HFFc6 (cell line): Measurements from ENCODE around the gene SORCS3. TPM values are rescaled to one million over a fixed set of nuclear protein-coding genes. Genes with fewer than 3 reads are reported as not detected.

ENCODE experiments used
- DNase-seq: peaks from one replicate; pipeline ENCODE4 v3.0.0-alpha.2; 2018
- H3K27ac Mint-ChIP-seq: 2 replicates; pipeline ENCODE4 v1.8.0; 2020; ENCODE audit warnings: mild to moderate bottlenecking, mixed read lengths
- H3K27me3 Mint-ChIP-seq: 2 replicates; pipeline ENCODE4 v1.8.0; 2021; ENCODE audit warnings: mild to moderate bottlenecking, moderate library complexity, mixed read lengths; ENCODE audit not compliant: insufficient read depth
- H3K36me3 Mint-ChIP-seq: 2 replicates; pipeline ENCODE4 v1.8.0; 2021; ENCODE audit warnings: low read depth, mixed read lengths
- H3K4me1 Mint-ChIP-seq: 2 replicates; pipeline ENCODE4 v1.8.0; 2020; ENCODE audit warnings: low read depth, mixed read lengths
- H3K4me3 Mint-ChIP-seq: 2 replicates; pipeline ENCODE4 v1.8.0; 2020; ENCODE audit warnings: mild to moderate bottlenecking, moderate library complexity, mixed read lengths
- H3K9me3 Mint-ChIP-seq: 2 replicates; pipeline ENCODE4 v1.8.0; 2020; ENCODE audit warnings: mild to moderate bottlenecking, mixed read lengths
- total RNA-seq, 6 experiments: library from RNA; stranded (reverse); fragmentation: NEBNext Ultra II Directional; extraction: Animal tissue kit (Norgen Biotek cat#: 25700); gene quantifications; 2 replicates in 1 of 6; 3 replicates in 5 of 6; pipeline ENCODE4 v1.2.3, GENCODE V29; 2021
- TF ChIP-seq, protein P1 (sequence below): fragments of 200-600 bp; sonication (generic); IDR thresholded peaks from 2 replicates; pipeline ENCODE4 v1.5.0; 2021; ENCODE audit warnings: antibody characterized with exemption, mild to moderate bottlenecking

SORCS3 gene
- total RNA-seq, 6 experiments from 2014 or later = not detected

DNA sequence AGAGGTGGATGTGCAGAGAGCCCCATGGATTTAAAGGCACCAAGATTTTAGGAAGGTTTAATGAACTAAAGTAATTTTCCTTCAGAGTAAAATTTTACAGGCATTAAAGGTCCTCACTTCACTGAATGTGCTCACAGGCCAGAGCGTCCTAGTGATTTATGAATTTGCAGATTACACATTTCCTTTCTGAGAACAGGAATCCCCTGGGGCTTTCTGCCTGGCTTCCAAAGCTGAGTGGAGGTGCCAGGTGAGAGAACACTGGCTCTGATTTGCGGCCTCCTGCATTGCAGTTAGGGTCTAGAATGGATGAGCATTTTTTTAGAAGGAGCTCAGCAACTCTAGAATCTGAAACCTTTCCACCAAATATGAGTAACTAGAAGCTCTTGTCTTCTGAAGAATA lies 194.3 kb downstream of the SORCS3 start:
- Mint-ChIP-seq H3K9me3 (peaks cover 41% of the 10 kb centered on the region), H3K27me3 (no peaks in the 10 kb centered on the region; the same call in 1 of the 2 replicates)

DNA sequence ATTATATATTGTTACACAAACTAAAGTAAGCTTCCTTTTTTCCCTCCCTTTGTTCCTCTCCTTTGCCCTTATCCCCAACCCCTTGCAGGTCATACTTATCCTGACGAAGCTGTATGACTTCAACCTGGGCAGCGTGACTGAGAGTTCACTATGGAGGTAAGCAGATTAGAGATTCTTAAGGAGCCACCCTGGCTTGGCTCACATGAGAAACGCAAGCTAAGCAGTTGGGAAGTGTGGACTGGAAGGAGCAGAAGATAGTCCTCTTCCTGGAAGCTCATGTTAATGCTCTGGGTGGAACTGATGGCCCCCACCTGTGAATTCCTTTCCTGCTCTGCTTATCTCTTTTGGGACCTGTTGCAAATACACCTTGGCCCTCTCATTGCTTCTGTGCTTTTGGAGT lies 201.6 kb downstream of the SORCS3 start:
- H3K27me3 Mint-ChIP-seq = 0 out of 2 replicates have a peak, but pooled peaks cover 1% of the 10 kb centered on the region
- TF ChIP-seq, protein P1, sequence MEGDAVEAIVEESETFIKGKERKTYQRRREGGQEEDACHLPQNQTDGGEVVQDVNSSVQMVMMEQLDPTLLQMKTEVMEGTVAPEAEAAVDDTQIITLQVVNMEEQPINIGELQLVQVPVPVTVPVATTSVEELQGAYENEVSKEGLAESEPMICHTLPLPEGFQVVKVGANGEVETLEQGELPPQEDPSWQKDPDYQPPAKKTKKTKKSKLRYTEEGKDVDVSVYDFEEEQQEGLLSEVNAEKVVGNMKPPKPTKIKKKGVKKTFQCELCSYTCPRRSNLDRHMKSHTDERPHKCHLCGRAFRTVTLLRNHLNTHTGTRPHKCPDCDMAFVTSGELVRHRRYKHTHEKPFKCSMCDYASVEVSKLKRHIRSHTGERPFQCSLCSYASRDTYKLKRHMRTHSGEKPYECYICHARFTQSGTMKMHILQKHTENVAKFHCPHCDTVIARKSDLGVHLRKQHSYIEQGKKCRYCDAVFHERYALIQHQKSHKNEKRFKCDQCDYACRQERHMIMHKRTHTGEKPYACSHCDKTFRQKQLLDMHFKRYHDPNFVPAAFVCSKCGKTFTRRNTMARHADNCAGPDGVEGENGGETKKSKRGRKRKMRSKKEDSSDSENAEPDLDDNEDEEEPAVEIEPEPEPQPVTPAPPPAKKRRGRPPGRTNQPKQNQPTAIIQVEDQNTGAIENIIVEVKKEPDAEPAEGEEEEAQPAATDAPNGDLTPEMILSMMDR = no peak
- peaks cover 33% of the 10 kb centered on the region for H3K9me3 Mint-ChIP-seq

More for the DNA sequence above, 194.3 kb downstream of the SORCS3 start:
- DNase-seq = no peak
- TF ChIP-seq, protein P1 = no peak
- Mint-ChIP-seq H3K27ac (no peak overlapping the region), H3K36me3 (no peaks in the 10 kb centered on the region), H3K4me3 (no peak overlapping the region), H3K4me1 (no peaks in the 10 kb centered on the region)

DNA sequence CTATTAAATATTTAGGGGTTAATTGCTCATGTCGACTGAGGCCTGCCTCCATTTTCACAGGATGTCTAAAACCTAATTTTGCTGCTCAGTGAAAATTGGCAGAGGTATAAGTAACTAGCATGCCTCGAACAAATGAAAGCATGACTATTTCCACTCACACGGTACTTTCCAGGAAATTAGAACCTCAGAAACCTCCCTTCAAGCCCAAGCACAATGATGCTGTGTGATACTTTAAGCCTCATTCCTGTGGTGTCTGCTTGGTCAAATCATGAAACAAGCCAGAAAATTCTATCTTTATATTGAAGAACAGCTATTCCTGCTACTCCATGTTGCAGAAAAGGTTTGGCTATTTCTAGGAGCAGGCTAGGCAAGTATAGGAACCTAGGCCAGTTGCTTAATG lies 203.0 kb downstream of the SORCS3 start:
- no peaks in the 10 kb centered on the region; the same call in 1 of the 2 replicates for H3K36me3 Mint-ChIP-seq
- no peak overlapping the region for H3K4me3 Mint-ChIP-seq
- no peak for DNase-seq
- TF ChIP-seq, protein P1 = no peak
- H3K4me1 Mint-ChIP-seq = no peaks in the 10 kb centered on the region
- H3K27ac Mint-ChIP-seq = no peak overlapping the region
- peaks cover 1% of the 10 kb centered on the region; the same call in 1 of the 2 replicates for H3K27me3 Mint-ChIP-seq
- peaks cover 32% of the 10 kb centered on the region for H3K9me3 Mint-ChIP-seq

More for the DNA sequence above, 201.6 kb downstream of the SORCS3 start:
- H3K27ac Mint-ChIP-seq = no peak overlapping the region
- DNase-seq = no peak
- H3K4me1 Mint-ChIP-seq = no peaks in the 10 kb centered on the region
- no peaks in the 10 kb centered on the region for H3K36me3 Mint-ChIP-seq
- no peak overlapping the region for H3K4me3 Mint-ChIP-seq

DNA sequence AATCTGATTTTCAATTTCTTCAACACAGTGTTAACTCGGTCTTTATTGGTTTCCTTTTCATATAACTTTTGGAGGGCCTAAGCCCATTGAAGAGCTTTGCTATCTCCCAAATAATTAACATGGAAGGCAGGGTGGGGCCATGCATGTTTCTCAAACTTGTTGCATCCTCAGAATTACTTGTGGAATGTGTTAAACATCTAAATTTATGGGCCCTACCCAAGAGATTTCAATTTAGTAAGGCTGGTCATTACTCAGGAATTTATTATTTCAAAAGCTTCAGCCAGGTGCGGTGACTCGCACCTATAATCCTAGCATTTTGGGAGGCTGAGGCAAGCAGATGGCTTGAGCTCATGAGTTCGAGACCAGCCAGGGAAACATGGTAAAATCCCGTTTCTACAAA lies 208.9 kb downstream of the SORCS3 start:
- H3K36me3 Mint-ChIP-seq = no peaks in the 10 kb centered on the region; the same call in 1 of the 2 replicates
- TF ChIP-seq, protein P1 = no peak
- no peak overlapping the region for H3K4me3 Mint-ChIP-seq
- peaks cover 1% of the 10 kb centered on the region; the same call in 1 of the 2 replicates for H3K27me3 Mint-ChIP-seq
- no peak overlapping the region for H3K27ac Mint-ChIP-seq
- H3K4me1 Mint-ChIP-seq = no peaks in the 10 kb centered on the region
- no peak for DNase-seq
- H3K9me3 Mint-ChIP-seq = peaks cover 25% of the 10 kb centered on the region

DNA sequence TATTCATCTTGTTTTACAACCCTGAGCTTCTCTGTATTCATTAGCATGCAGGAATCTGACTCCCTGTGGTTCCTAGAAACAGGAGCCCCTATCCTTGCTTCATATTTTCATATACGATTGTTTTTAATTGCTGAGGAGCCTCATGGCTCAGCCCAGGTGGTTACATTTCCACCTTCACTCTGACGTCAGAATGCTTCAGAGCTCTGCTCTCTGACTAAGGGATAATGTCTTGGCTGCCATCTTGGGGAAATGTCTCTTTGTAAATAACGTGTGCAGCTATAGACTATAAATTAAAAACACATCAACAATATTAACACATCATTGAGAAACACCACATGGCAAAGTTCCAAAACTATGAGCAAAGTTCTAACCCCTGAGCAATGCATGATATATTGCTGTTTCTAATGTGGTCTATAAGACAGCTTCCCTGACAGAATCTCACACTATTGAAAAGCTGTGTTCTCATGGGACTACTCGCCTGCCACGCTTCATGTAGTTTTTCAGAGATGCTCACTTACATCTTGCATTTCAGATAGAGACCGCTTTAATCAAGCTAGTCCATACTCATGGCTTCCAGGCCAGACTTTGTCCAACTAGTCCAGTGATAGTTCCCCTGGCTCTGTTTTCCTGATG lies 227.0 kb downstream of the SORCS3 start:
- TF ChIP-seq, protein P1 = no peak
- Mint-ChIP-seq H3K4me1 (no peaks in the 10 kb centered on the region), H3K4me3 (no peak overlapping the region), H3K27ac (no peak overlapping the region), H3K27me3 (no peaks in the 10 kb centered on the region), H3K36me3 (no peaks in the 10 kb centered on the region; the same call in 1 of the 2 replicates), H3K9me3 (peaks cover 52% of the 10 kb centered on the region)
- no peak for DNase-seq
